GM19372 (cell line): ENCODE data around the gene ADGRB3.
"Not testable (repeated sequence)": the region's sequence is repeated elsewhere in the genome, so short reads cannot be mapped to it uniquely, and the experiment has no call there.

Experiments
- ATAC-seq: cut with Tn5 transposase; IDR thresholded peaks from one replicate; pipeline ENCODE4 v1.9.1; 2021; ENCODE audit warnings: mild to moderate bottlenecking, low read depth, moderate library complexity; ENCODE audit not compliant: unreplicated experiment

The ADGRB3 gene

GRCh38 chr6:68642977-68643376 lies 7.9 kb downstream of the ADGRB3 start:
- ATAC-seq, result no peak

GRCh38 chr6:68649669-68650068 lies 14.6 kb downstream of the ADGRB3 start:
- ATAC-seq, result no peak

- ATAC-seq, result no peak
Measured at GRCh38 chr6:68650142-68650541, 15.1 kb downstream of the ADGRB3 start.

GRCh38 chr6:68651011-68651985 lies 16.2 kb downstream of the ADGRB3 start:
- no peak for ATAC-seq

DNA sequence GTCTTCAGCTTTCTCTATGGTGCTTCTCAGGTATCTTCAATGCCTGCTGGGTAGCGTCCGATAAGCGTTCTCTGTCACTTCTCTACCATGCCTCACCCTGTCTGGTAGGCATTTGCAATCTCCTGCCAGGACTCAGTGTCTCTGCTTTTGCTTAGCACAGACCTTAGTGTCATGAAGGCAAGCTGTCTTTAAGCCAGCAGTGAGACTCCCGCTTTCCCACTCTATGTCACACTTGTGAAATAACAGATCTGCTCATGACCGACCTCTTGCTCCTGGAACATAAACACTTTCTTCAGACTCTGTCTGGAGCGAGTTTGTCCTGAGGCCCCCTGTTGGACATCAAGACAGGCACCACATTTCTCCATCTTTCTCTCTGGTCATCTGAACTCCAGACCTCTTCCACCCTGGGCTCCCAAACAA lies 17.0 kb downstream of the ADGRB3 start:
- ATAC-seq, result no peak

- ATAC-seq, result no peak
Measured at GRCh38 chr6:68653074-68653705, 18.1 kb downstream of the ADGRB3 start.

DNA sequence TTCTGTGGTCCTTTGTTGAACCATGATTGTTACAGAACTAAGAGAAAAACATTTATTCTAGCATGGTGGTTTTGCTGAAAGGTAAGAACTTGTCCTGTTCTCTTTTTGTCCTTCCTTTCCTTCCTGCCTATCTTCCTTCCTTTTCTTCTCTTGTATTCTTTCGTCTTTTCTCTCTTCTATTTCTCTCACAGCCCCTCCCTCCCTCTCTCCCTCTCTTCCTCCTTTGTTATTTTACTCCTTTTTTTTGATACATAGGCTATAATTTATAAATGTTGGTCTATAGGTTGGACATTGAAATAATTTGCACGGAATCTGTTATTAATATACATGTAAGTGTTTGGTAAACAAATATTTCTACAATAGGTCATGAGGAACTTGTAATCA lies 18.6 kb downstream of the ADGRB3 start:
- ATAC-seq, result no peak

DNA sequence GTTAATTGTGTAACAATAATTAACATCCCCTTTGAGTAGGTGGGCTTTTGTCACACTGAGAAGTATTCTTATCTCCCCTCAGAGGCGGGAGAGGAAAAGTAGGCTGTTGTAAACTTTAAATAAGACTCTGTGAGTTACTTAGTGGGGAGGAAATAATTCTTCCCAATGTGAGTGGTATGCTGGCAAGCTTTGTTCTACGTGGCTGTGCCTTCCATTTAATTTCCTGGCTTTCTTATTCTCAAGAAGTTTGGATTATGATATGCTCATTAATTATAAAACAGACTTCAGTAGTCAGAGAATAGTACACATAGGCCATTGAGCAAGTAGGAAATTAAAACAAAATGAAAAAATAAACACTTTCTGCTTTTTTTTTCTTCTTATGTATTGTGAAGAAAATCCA lies 19.1 kb downstream of the ADGRB3 start:
- ATAC-seq, result no peak

- ATAC-seq, result no peak
Measured at GRCh38 chr6:68655028-68655427, 19.9 kb downstream of the ADGRB3 start.

GRCh38 chr6:68657374-68658139 lies 22.5 kb downstream of the ADGRB3 start:
- no peak for ATAC-seq

- ATAC-seq, result no peak
Measured at GRCh38 chr6:68658338-68658737, 23.3 kb downstream of the ADGRB3 start.

GRCh38 chr6:68673255-68673654 lies 38.2 kb downstream of the ADGRB3 start:
- ATAC-seq, result no peak

DNA sequence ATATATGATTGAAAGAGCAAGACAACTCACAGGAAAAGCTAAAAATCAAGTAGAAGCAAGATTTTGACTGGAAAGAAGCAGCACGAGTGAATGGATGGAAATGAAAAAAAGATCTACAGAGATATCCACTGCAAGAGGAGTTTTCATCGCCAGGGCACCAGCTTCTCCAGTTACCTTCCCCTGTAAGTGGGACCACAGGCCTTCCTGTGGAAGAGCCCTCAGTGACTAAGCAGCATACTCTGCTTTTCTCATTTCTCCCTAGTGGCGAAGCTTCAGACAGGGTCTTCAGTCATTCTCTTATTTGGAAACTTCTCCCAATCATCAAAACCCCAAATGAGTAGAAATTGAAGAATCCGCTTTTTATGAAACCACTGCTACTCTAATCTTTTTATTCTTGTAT lies 40.5 kb downstream of the ADGRB3 start:
- no peak for ATAC-seq

DNA sequence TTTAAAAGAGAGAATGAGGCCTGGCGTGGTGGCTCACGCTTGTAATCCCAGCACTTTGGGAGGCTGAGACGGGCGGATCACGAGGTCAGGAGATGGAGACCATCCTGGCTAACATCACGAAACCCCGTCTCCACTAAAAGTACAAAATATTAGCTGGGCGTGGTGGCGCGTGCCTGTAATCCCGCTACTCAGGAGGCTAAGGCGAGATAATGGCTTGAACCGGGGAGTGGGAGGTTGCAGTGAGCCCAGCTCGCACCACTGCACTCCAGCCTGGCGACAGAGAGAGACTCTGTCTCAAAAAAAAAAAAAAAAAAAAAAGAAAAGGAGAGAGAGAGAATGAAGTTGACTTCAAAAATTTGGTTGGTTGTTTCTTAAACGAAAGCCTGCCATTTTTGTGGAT lies 41.0 kb downstream of the ADGRB3 start:
- not testable (repeated sequence) for ATAC-seq

DNA sequence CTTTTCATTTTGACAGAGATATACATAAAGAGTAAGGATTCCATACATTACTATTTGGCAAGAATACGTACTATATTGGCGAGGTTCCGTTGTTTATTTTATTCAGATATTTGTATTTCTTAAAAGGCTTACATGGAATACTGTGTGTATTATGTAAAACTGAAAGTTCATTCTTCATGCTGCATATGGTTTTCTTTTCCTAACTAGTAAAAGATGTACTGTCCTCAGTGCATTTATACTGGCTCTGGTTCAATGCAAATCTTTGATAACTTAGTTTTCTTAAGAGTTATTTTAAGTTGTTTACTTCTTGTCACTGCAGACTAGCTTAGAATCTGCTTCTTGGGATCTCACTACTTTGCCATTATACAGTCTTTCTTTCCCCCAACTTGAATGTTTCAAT lies 42.0 kb downstream of the ADGRB3 start:
- ATAC-seq, result no peak

DNA sequence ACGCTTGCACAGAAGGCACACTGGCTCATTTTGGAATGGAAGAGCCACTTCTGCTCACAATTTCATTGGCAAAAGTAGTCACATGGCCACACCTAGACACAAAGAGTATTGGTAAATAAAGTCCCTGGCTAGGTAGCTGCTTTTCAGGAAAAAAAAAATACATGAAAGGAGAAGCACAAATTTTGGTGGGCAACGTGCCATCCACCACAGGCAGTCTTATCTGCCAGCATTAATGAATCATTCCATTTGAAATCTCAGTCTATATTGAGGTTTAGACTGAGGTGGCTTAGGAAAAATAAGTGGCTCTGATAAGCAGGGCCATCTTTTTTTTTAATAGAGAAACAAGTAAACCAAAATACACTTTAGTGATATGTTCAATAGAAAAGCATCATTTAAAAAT lies 44.3 kb downstream of the ADGRB3 start:
- no peak for ATAC-seq

DNA sequence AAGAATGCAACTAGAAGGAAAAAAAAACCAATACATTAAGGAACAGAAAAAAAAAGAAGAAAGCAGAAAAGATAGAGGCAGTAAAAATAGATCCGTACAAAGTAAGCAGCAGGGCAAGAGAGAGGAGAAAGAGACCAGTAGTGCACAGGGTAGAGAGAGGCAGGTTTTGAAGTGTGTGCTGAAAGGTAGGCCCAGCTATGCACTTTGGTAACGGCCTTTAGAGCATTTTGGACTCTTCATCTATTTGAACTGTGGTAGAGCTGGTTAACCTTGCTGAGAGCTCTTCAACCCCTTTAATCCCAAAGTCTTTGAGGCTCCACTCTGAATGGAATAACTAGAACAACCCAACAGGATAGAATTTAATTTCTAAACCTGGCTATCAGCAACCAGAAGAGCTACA lies 45.2 kb downstream of the ADGRB3 start:
- no peak for ATAC-seq

GRCh38 chr6:68689910-68690309 lies 54.8 kb downstream of the ADGRB3 start:
- no peak for ATAC-seq

DNA sequence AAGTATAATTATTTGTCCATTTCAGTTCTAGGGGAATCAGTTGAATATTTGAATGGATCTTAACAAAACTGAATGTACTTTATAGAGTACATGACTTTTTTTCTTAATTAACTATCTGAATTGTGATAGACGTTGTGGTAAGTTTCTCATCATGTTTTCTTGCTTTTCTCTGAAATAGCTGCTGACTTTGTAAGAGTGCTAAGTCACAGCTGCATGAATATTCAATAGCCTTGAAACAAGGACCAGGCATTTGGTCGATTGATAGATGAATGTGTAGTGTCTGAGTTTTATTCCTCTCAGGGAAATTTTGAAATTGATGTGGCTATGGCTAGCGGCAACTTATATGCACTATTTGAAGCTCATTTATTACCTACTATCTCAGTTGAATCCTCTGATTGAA lies 56.0 kb downstream of the ADGRB3 start:
- ATAC-seq, result no peak

DNA sequence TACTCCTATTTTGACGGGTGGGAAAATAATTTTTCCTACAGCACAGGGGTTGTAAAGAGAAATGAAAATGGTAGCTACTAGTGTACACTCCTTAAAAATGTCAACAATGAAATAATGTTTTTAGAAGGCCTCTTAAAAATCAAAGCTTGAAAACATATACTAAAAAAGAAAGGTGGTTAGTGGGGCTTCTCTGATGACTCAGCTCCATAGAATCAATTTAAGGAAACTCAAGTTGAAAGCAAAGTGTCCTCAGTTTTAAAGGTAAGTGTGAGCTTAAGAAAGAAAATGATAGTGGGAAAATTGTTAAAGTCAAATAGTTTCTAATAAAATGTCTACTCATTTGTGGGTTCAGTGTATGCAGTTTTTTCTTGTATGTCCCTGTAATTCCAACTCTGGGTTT lies 58.2 kb downstream of the ADGRB3 start:
- ATAC-seq, result no peak

- no peak for ATAC-seq
Measured at GRCh38 chr6:68695403-68695802, 60.3 kb downstream of the ADGRB3 start.
